ENCODE results near the gene PBX1. TPM values are rescaled to one million over a fixed set of nuclear protein-coding genes. Genes with fewer than 3 reads are reported as not detected.

Gene PBX1
- total and polyA plus RNA-seq, 10 of the 15 experiments (the other 5 are each of a cell fraction or from before 2014, with no cell fraction given) = 0.05 to 0.28 (median 0.11) TPM; not detected in 5

GRCh38 chr1:164773102-164773501 lies 214.1 kb downstream of the PBX1 start (continued):
- TF ChIP-seq RUNX3 (IDR thresholded peaks at IDR 0.05; ENCODE audit: low read length) = no peak
- TF ChIP-seq, protein P1, sequence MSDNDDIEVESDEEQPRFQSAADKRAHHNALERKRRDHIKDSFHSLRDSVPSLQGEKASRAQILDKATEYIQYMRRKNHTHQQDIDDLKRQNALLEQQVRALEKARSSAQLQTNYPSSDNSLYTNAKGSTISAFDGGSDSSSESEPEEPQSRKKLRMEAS (IDR thresholded peaks at IDR 0.05; ENCODE audit: low read depth, low read length) = no peak
- no peak for TF ChIP-seq HDAC2 (IDR thresholded peaks at IDR 0.05)
- TF ChIP-seq CREB1 (IDR thresholded peaks at IDR 0.05; ENCODE audit: low read depth) = no peak
- no peak for TF ChIP-seq CUX1 (IDR thresholded peaks at IDR 0.05; ENCODE audit: insufficient replicate concordance, low read depth, low read length)
- no peak for TF ChIP-seq GABPA (IDR thresholded peaks at IDR 0.05; ENCODE audit: low read depth)

DNA sequence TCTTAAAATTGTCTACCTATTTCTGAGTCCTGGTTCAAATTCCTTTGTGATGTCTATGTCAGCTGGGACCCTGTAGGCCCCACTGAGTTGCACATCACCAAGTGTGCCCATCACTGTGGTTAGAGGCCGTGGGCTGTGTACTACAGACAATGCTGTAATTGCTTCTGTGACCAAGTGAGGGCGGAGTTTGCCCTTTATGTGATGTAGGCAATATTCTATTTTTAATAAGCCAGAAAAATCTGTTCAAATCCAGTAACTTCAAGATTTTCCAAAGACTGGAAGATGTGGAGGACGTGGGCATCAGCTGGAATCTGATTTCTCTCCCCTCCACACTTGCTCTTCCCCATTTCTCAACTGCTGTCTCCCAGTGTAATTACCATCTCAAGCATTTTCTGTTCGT lies 215.4 kb downstream of the PBX1 start:
- ATAC-seq (no peak; the same call in 2 of the 3 replicates), FAIRE-seq (no peak), DNase-seq (ENCODE audit: low read depth, low spot score) (no peak)
- no peaks in the 10 kb centered on the region for H3K4me1 ChIP-seq (ENCODE audit: control insufficient read depth, insufficient read depth, low read length)
- H3K27ac ChIP-seq (ENCODE audit: control insufficient read depth, insufficient read depth) = no peak overlapping the region
- H3K9ac ChIP-seq (ENCODE audit: control insufficient read depth, insufficient read depth, low read length) = no peak overlapping the region
- no peak overlapping the region for H3K4me2 ChIP-seq (ENCODE audit: control insufficient read depth, insufficient read depth)
- no peaks in the 10 kb centered on the region for H3K9me3 ChIP-seq (replicated peaks; ENCODE audit: control insufficient read depth, insufficient read depth, low read length)
- no peaks in the 10 kb centered on the region for H4K20me1 ChIP-seq (ENCODE audit: control insufficient read depth, insufficient read depth)
- POLR2A ChIA-PET = no interaction called here
- RAD21 ChIA-PET (ENCODE audit: unreplicated experiment) = interaction anchor here (0.7 kb wide), 1 partner anchor 122 kb away, joined by 3 read pairs; no protein-coding TSS in a partner anchor
- no peak overlapping the region for H3K4me3 ChIP-seq
- no peaks in the 10 kb centered on the region for H3K79me2 ChIP-seq (ENCODE audit: control insufficient read depth, insufficient read depth, low read length)
- BruUV-seq (replicated peaks) = no TSS peak
- H3K36me3 ChIP-seq (ENCODE audit: control insufficient read depth in 2 of 2, insufficient read depth in 2 of 2, low read length in 1 of 2) = no peaks in the 10 kb centered on the region
- TF ChIP-seq BMI1 (IDR thresholded peaks at IDR 0.05; ENCODE audit: borderline replicate concordance) (no peak), FOXK2 (IDR thresholded peaks at IDR 0.05) (no peak), SRF (IDR thresholded peaks at IDR 0.05; ENCODE audit: low read depth in 2 of 2, low read length in 2 of 2) (no peak), PBX3 (IDR thresholded peaks at IDR 0.05; ENCODE audit: insufficient replicate concordance, low read depth, low read length) (no peak), CHD2 (IDR thresholded peaks at IDR 0.05; ENCODE audit: borderline replicate concordance, low read depth, low read length) (no peak), SP1 (IDR thresholded peaks at IDR 0.05; ENCODE audit: low read depth, low read length) (no peak), SREBF2 (IDR thresholded peaks at IDR 0.05; ENCODE audit: low read length) (no peak)
- in situ Hi-C loops (cut with MboI) = no loop called here
- H2AFZ ChIP-seq (ENCODE audit: control insufficient read depth, low read depth, low read length) = no peak overlapping the region
- WGBS (ENCODE audit: insufficient coverage, insufficient replicate concordance, low lambda C conversion rate, missing lambda C conversion rate) = 2% methylated on average over 4 of the region's 4 CpGs
- intact Hi-C loops (cut with micrococcal nuclease; ENCODE audit: unreplicated experiment) = loop anchor here (5.0 kb wide), 1 partner anchor 112 kb away; no protein-coding TSS in a partner anchor
- SMC1A ChIA-PET (ENCODE audit: uncharacterized antibody, unreplicated experiment) = interaction anchor here (1.7 kb wide), 1 partner anchor 11 kb away, joined by 4 read pairs; no protein-coding TSS in a partner anchor
- no peaks in the 10 kb centered on the region for H3K27me3 ChIP-seq (replicated peaks in 1 of 2; ENCODE audit: control insufficient read depth in 2 of 2, insufficient read depth in 2 of 2, low read length in 1 of 2)
- CTCF ChIA-PET = no interaction called here
